ENCODE measurements around the gene UXS1.

Gene UXS1

DNA sequence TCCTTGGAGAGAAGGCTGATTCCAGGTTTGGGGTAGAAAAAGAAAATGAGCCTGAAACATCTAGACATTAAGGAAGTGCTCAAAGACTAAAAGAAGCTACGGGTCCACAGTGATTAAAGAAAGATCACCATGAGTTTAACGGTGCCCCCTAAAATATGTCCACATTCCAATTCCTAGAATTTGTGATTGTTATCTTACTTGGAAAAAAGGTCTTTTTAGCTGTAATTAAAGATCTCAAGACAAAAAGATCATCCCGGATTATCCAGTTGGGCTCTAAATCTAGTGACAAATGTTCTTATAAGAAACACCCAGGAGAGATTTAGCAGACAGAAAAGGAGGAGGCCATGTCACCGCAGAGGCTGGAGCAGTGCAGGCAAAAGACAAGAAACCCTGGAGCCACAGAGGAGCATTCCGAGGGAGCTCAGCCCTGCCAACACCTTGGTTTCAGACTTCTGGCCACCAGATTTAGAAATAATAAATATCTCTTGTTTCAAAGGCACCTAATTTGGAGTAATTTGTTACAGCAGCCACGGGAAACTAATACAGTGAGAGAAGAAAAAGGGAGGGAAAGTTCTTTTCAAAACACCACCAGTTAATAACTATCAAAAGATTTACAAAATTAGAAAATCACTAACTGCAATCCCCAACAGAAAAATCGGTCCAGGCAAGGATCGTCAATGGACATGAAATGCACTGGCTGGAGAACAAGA lies 8.5 kb downstream of the UXS1 start:
- TF ChIP-seq, protein P1, sequence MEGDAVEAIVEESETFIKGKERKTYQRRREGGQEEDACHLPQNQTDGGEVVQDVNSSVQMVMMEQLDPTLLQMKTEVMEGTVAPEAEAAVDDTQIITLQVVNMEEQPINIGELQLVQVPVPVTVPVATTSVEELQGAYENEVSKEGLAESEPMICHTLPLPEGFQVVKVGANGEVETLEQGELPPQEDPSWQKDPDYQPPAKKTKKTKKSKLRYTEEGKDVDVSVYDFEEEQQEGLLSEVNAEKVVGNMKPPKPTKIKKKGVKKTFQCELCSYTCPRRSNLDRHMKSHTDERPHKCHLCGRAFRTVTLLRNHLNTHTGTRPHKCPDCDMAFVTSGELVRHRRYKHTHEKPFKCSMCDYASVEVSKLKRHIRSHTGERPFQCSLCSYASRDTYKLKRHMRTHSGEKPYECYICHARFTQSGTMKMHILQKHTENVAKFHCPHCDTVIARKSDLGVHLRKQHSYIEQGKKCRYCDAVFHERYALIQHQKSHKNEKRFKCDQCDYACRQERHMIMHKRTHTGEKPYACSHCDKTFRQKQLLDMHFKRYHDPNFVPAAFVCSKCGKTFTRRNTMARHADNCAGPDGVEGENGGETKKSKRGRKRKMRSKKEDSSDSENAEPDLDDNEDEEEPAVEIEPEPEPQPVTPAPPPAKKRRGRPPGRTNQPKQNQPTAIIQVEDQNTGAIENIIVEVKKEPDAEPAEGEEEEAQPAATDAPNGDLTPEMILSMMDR (IDR thresholded peaks at IDR 0.05; ENCODE audit: low read length), result no peak
- TF ChIP-seq EZH2 (IDR thresholded peaks at IDR 0.05; ENCODE audit: borderline replicate concordance, low read length), result no peak
- no peak overlapping the region for H3K4me3 ChIP-seq (ENCODE audit: low read depth, low read length, poor library complexity, severe bottlenecking)
- H3K4me1 ChIP-seq (ENCODE audit: insufficient read depth, low read length, severe bottlenecking), result peaks cover 11% of the 10 kb centered on the region
- no peaks in the 10 kb centered on the region for H3K9me2 ChIP-seq (ENCODE audit: low read depth, low read length)
- H3K4me2 ChIP-seq (ENCODE audit: low read length), result no peak overlapping the region
- H2AFZ ChIP-seq (ENCODE audit: low read length), result no peak overlapping the region
- no peaks in the 10 kb centered on the region for H3K9me3 ChIP-seq (ENCODE audit: low read length)
- no peak overlapping the region for H3K27ac ChIP-seq (ENCODE audit: low read depth, low read length, poor library complexity, severe bottlenecking)
- H3K36me3 ChIP-seq (ENCODE audit: insufficient read depth, low read length), result no peaks in the 10 kb centered on the region; the same call in 1 of the 2 replicates
- H3K79me2 ChIP-seq (ENCODE audit: insufficient read depth, low read length), result no peaks in the 10 kb centered on the region; the same call in 1 of the 2 replicates
- no peaks in the 10 kb centered on the region for H4K20me1 ChIP-seq (ENCODE audit: insufficient read depth, low read length)
- no peaks in the 10 kb centered on the region for H3K27me3 ChIP-seq (ENCODE audit: insufficient read depth, low read length)
- H3F3A ChIP-seq (ENCODE audit: insufficient read depth, low read length), result no peaks in the 10 kb centered on the region
- no peak overlapping the region for H3K9ac ChIP-seq (ENCODE audit: low read length)

DNA sequence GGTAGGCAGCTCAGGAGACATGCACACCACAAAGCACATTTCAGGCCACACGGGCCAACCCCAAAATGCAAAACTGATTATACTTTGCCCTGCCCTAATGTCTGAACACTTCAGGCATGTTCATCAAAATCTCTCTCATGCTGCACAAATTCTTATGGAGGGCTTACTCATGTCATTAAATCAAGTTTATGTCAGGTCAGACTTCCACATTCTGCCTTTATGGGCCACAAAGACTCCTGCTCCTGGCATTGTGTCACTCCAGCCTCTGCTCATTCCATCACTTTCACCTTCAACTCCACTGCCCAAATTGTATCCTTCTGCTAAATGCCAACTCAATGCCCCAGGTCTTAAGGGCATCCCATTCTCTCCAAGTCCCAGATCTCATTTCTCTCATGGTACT lies 9.2 kb downstream of the UXS1 start:
- Histone ChIP-seq H3K9me2 (ENCODE audit: low read depth, low read length) (no peaks in the 10 kb centered on the region), H3K4me1 (ENCODE audit: insufficient read depth, low read length, severe bottlenecking) (peaks cover 11% of the 10 kb centered on the region), H3K9me3 (ENCODE audit: low read length) (no peaks in the 10 kb centered on the region), H3K36me3 (ENCODE audit: insufficient read depth, low read length) (no peaks in the 10 kb centered on the region; the same call in 1 of the 2 replicates), H3K9ac (ENCODE audit: low read length) (no peak overlapping the region), H3K4me2 (ENCODE audit: low read length) (no peak overlapping the region), H2AFZ (ENCODE audit: low read length) (no peak overlapping the region), H3K4me3 (ENCODE audit: low read depth, low read length, poor library complexity, severe bottlenecking) (no peak overlapping the region), H3K27ac (ENCODE audit: low read depth, low read length, poor library complexity, severe bottlenecking) (no peak overlapping the region), H3F3A (ENCODE audit: insufficient read depth, low read length) (no peaks in the 10 kb centered on the region), H3K79me2 (ENCODE audit: insufficient read depth, low read length) (no peaks in the 10 kb centered on the region; the same call in 1 of the 2 replicates), H4K20me1 (ENCODE audit: insufficient read depth, low read length) (no peaks in the 10 kb centered on the region), H3K27me3 (ENCODE audit: insufficient read depth, low read length) (no peaks in the 10 kb centered on the region)
- no peak for TF ChIP-seq EZH2 (IDR thresholded peaks at IDR 0.05; ENCODE audit: borderline replicate concordance, low read length)
- TF ChIP-seq, protein P1 (IDR thresholded peaks at IDR 0.05; ENCODE audit: low read length), result no peak

DNA sequence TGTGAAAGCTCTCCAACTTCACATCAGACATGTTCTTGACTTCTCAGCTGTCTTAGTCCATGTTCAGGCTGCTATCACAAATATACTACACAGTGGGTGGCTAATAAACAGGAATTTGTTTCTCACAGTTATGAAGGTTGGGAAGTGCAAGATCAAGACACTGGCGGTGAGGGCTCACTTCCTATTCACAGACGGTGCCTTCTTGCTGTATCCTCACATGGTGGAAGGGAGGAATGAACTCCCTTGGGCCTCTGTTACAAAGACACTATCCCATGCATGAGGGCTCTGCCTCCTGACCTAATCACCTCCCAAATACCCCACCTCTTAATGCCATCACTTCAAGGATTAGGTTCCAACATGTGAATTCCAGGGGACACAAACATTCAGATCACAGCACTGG lies 9.7 kb downstream of the UXS1 start:
- Histone ChIP-seq H3K79me2 (ENCODE audit: insufficient read depth, low read length) (no peaks in the 10 kb centered on the region; the same call in 1 of the 2 replicates), H3F3A (ENCODE audit: insufficient read depth, low read length) (no peaks in the 10 kb centered on the region), H2AFZ (ENCODE audit: low read length) (no peak overlapping the region), H3K27ac (ENCODE audit: low read depth, low read length, poor library complexity, severe bottlenecking) (no peak overlapping the region), H3K9me3 (ENCODE audit: low read length) (no peaks in the 10 kb centered on the region), H3K36me3 (ENCODE audit: insufficient read depth, low read length) (no peaks in the 10 kb centered on the region; the same call in 1 of the 2 replicates), H4K20me1 (ENCODE audit: insufficient read depth, low read length) (no peaks in the 10 kb centered on the region), H3K27me3 (ENCODE audit: insufficient read depth, low read length) (no peaks in the 10 kb centered on the region), H3K4me2 (ENCODE audit: low read length) (no peak overlapping the region), H3K9me2 (ENCODE audit: low read depth, low read length) (no peaks in the 10 kb centered on the region), H3K4me3 (ENCODE audit: low read depth, low read length, poor library complexity, severe bottlenecking) (no peak overlapping the region), H3K4me1 (ENCODE audit: insufficient read depth, low read length, severe bottlenecking) (peaks cover 11% of the 10 kb centered on the region), H3K9ac (ENCODE audit: low read length) (no peak overlapping the region)
- TF ChIP-seq EZH2 (IDR thresholded peaks at IDR 0.05; ENCODE audit: borderline replicate concordance, low read length), result no peak
- TF ChIP-seq, protein P1 (IDR thresholded peaks at IDR 0.05; ENCODE audit: low read length), result no peak

All from OCI-LY1 (cell line).